Ramos (cell line): ENCODE measurements around the gene MYO5B.

Experiments
- in situ Hi-C: fragments of 300-500 bp; cut with MboI; formaldehyde crosslinking; loops from one replicate; pipeline ENCODE4 v1.14.3; 2022; ENCODE audit warnings: low sequenced_read_pairs; ENCODE audit not compliant: unreplicated experiment

MYO5B gene

GRCh38 chr18:49988733-49989132, 206.2 kb downstream of the MYO5B start:
- in situ Hi-C loops: no loop called here

GRCh38 chr18:49988101-49988500, 206.8 kb downstream of the MYO5B start:
- in situ Hi-C loops: no loop called here

- in situ Hi-C loops: no loop called here
Observed at GRCh38 chr18:49985236-49985635, 209.7 kb downstream of the MYO5B start.

- in situ Hi-C loops: no loop called here
Observed at GRCh38 chr18:49980896-49981295, 214.1 kb downstream of the MYO5B start.

- in situ Hi-C loops: no loop called here
Observed at GRCh38 chr18:49976795-49977560, 218.0 kb downstream of the MYO5B start.

- in situ Hi-C loops: no loop called here
Observed at GRCh38 chr18:49976001-49976400, 218.9 kb downstream of the MYO5B start.

- in situ Hi-C loops: no loop called here
Observed at GRCh38 chr18:49974079-49974478, 220.9 kb downstream of the MYO5B start.

GRCh38 chr18:49973592-49973991, 221.4 kb downstream of the MYO5B start:
- in situ Hi-C loops: no loop called here

- in situ Hi-C loops: no loop called here
Observed at GRCh38 chr18:49972535-49972934, 222.4 kb downstream of the MYO5B start.

- in situ Hi-C loops: no loop called here
Observed at GRCh38 chr18:49971462-49971861, 223.5 kb downstream of the MYO5B start.

- in situ Hi-C loops: no loop called here
Observed at GRCh38 chr18:49970319-49970718, 224.6 kb downstream of the MYO5B start.

GRCh38 chr18:49968644-49969309, 226.2 kb downstream of the MYO5B start:
- in situ Hi-C loops: no loop called here

GRCh38 chr18:49967636-49968313, 227.2 kb downstream of the MYO5B start:
- in situ Hi-C loops: no loop called here

- in situ Hi-C loops: no loop called here
Observed at GRCh38 chr18:49967171-49967570, 227.8 kb downstream of the MYO5B start.

- in situ Hi-C loops: no loop called here
Observed at GRCh38 chr18:49966090-49966489, 228.9 kb downstream of the MYO5B start.

- in situ Hi-C loops: no loop called here
Observed at GRCh38 chr18:49963217-49963616, 231.7 kb downstream of the MYO5B start.

- in situ Hi-C loops: no loop called here
Observed at GRCh38 chr18:49961271-49961670, 233.7 kb downstream of the MYO5B start.

- in situ Hi-C loops: no loop called here
Observed at GRCh38 chr18:49960376-49960775, 234.6 kb downstream of the MYO5B start.

- in situ Hi-C loops: loop anchor here (10.0 kb wide), 1 partner anchor 56 kb away; no protein-coding TSS in a partner anchor
Observed at GRCh38 chr18:49959176-49959575, 235.8 kb downstream of the MYO5B start.

GRCh38 chr18:49955263-49955662, 239.7 kb downstream of the MYO5B start:
- in situ Hi-C loops: loop anchor here (10.0 kb wide), 1 partner anchor 60 kb away; no protein-coding TSS in a partner anchor

- in situ Hi-C loops: loop anchor here (10.0 kb wide), 1 partner anchor 61 kb away; no protein-coding TSS in a partner anchor
Observed at GRCh38 chr18:49953391-49953790, 241.6 kb downstream of the MYO5B start.
